Activated CD8-positive, alpha-beta memory T cell treated with anti-CD3 and anti-CD28 coated beads for 48 hours (primary cell): ENCODE data around the gene TMEM140.
"Not testable (repeated sequence)": the region's sequence is repeated elsewhere in the genome, so short reads cannot be mapped to it uniquely, and the experiment has no call there.

Source experiments
- DNase-seq, 3 experiments: peaks; one replicate each; pipeline ENCODE4 v3.0.0-alpha.2; 2020; ENCODE audit warnings: low read depth in 2 of 3, low spot score in 2 of 3

The TMEM140 gene

DNA sequence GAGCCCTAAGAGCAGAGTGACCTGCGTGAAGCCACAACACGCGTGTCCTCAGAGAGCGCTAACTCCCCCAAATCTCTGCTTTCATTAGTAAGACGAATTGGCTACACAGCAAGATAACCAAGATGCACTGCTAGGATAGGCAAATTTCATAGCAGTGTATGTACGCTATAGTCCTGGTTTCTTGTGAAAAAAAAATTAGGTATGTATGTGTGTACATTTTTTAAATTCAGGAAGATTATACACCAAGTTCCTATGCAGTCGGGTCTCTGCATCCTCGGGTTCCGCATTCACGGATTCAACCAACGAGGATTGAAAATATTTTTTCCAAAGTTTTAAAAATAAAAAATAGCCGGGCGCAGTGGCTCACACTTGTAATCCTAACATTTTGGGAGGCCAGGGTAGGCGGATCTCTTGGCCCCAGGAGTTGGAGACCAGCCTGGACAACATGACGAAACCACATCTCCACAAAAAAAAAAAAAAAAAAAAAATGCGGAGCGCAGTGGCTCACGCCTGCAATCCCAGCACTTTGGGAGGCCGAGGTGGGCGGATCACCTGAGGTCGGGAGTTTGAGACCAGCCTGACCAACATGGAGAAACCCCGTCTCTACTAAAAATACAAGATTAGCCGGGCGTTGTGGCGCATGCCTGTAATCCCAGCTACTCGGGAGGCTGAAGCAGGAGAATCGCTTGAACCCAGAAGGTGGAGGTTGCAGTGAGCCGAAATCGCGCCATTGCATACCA lies 64.2 kb downstream of the TMEM140 start:
- DNase-seq = not testable (repeated sequence)

DNA sequence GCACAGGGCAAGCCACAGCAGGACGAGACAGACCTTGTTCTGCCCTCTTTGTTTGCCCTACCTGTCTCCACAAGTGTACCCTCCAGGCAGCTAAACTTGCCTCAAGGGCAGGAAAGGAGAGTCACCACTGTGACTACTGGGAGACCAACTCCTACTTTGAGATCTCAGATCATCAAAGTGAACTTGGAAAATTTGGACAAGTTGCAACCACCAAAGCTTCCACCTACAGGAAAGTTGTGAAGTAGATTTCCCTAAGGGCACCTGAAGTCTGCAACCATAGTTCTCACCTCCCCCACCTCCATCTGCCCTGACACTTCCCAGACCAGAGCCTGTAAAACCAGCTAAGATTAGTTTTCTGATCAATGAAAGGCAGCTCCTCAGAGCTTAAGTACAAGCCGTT lies 66.0 kb downstream of the TMEM140 start:
- DNase-seq = no peak

DNA sequence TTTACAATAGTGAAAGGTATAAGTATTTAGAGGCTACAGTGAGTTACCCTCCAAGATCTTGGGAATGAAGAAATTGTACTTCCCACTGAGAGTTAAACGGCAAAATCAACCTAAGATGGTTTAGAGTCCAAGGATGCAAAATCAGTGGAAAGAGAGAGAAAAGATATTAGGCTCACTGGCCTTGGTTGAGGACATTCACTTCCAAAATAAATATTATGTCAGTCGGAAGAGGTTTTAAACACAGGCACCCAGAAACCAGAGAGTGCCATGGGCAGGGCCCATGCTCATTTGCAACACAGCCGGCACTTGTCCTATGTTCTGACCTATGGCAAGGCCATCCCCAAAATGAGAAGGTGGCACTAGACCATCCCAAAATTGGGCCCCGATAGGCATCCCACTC lies 67.3 kb downstream of the TMEM140 start:
- no peak for DNase-seq

DNA sequence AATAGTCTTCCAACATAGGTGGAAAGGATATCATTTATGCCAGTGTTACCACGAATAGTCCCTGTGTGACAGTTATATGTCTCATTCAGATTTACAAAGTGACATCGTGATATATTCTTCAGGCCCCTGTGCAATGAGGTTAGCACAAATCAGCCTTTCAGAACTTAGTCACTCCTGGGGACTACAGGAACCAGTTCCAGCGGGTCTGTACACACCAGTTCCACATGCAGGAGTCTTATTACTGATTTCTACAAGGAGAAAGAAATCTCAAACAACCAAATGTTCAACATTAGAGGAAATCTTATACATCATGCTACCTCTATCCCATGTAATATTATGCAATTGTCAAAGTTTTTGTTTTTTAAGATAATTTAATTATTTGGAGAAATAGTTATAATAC lies 67.8 kb downstream of the TMEM140 start:
- DNase-seq = no peak
